Retinal pigment epithelial cell (primary cell): ENCODE data around the gene PAK1.

Source experiments
- DNase-seq: peaks from one replicate; pipeline ENCODE4 v3.0.0-alpha.2; 2010; ENCODE audit warnings: low read depth
- H3K4me3 ChIP-seq: 2 replicates; pipeline ENCODE4 v1.5.1; 2011; ENCODE audit warnings: mild to moderate bottlenecking, low read length, control low read depth, moderate library complexity
- TF ChIP-seq, protein P1 (sequence below): conservative IDR thresholded peaks from 2 replicates; pipeline ENCODE4 v1.5.1; 2011; ENCODE audit warnings: low read depth, low read length, control low read depth, inconsistent platforms

Gene PAK1

DNA sequence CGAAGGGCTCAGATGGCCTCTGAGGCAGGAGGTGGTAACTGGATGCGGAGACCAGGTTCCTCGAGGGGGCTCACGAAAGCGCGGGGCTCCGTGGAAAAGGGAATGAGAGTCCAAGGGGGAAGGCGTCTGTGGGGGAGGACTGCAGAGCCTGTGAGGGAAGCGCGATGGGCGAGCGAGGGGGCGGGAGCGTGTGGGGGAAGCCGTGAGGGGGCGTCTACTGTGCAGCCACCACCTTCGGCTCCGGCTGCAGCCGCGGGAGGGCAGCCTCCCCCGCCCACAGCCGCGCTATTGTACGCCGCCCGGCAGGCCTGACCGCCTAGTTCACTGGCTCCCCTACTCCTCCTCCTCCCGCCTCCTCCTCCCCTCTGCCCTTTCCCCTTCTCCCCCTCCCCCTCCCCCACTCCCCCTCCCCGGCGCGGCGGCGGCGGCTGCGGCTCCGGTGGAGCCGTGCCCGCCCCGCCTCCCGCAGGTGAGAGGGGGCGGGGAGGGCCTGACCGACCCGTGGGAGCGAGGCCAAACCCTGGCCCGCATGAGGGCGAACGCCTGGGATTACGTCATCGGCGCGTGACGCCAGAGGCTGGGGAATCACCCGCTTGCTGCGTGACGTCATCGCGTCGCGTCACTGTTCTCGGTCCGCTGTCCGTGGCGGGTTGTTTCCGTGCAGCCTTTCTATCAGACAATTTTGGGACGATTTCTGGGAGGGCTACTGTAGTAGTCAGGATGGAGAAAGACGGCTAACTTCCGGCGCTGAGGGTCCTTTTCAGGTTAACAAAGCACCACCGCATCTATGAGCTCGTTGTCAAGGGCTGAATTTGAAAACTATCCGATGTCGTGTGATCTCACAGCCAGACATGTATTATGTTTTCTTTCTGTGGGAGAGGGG is at the start of gene PAK1:
Gene PAK1 (minus strand): TSS at position 294 of the 883 bp plus-strand sequence. CDS start 81,574 bp downstream, outside the sequence.
- TF ChIP-seq, protein P1, sequence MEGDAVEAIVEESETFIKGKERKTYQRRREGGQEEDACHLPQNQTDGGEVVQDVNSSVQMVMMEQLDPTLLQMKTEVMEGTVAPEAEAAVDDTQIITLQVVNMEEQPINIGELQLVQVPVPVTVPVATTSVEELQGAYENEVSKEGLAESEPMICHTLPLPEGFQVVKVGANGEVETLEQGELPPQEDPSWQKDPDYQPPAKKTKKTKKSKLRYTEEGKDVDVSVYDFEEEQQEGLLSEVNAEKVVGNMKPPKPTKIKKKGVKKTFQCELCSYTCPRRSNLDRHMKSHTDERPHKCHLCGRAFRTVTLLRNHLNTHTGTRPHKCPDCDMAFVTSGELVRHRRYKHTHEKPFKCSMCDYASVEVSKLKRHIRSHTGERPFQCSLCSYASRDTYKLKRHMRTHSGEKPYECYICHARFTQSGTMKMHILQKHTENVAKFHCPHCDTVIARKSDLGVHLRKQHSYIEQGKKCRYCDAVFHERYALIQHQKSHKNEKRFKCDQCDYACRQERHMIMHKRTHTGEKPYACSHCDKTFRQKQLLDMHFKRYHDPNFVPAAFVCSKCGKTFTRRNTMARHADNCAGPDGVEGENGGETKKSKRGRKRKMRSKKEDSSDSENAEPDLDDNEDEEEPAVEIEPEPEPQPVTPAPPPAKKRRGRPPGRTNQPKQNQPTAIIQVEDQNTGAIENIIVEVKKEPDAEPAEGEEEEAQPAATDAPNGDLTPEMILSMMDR, result peak; percentile 27
- peak; percentile 68 for DNase-seq
- peak within 1 kb of the TSS; percentile 69 for H3K4me3 ChIP-seq

GRCh38 chr11:77522215-77522614 is 48.3 kb upstream of the PAK1 start:
- DNase-seq, result no peak
- H3K4me3 ChIP-seq, result no peak overlapping the region
- TF ChIP-seq, protein P1, result no peak

DNA sequence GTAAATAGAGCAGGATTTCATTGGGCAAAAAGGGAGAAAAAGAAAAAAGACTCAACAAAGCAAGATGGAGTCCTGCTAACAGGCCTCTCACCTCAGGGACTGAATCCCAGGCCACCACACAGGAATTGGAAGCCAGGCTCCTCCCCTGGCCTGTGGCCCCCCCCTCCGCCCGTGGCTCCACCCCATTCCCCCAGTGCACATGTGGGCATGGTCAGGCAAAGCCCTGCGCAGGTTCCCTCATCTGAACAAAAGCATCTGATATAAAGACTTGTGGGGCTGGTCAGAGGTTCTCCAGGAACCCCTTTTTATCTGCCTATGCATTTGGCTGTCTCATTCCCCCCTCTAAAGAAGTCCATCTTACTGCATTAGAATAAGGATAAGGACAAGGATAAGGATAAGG is 46.0 kb upstream of the PAK1 start:
- no peak for DNase-seq
- TF ChIP-seq, protein P1, result no peak
- no peak overlapping the region for H3K4me3 ChIP-seq

- TF ChIP-seq, protein P1, result no peak
- no peak overlapping the region for H3K4me3 ChIP-seq
- DNase-seq, result no peak
Measured at GRCh38 chr11:77518471-77518870, 44.6 kb upstream of the PAK1 start.

DNA sequence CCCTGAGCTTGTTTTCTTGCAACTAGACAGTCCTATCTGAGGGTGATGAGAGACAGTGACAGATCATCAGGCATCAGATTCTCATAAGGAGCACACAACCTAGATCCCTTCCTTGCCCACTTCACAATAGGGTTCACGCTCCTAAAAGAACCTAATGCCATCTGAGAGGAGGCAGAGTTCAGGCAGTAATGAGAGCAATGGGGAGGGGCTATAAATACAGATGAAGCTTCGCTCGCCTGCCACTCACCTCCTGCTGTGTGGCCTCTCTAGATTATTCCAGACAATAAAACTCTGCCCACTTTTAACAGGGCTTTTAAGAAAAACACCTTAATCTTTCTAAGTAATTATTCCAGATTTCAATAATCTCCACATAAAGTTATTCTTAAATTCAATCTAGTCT is 43.9 kb upstream of the PAK1 start:
- no peak for DNase-seq
- TF ChIP-seq, protein P1, result no peak
- H3K4me3 ChIP-seq, result no peak overlapping the region

GRCh38 chr11:77517226-77517625 is 43.3 kb upstream of the PAK1 start:
- DNase-seq, result no peak
- H3K4me3 ChIP-seq, result no peak overlapping the region
- TF ChIP-seq, protein P1, result no peak

GRCh38 chr11:77515483-77515882 is 41.6 kb upstream of the PAK1 start:
- H3K4me3 ChIP-seq, result no peak overlapping the region
- TF ChIP-seq, protein P1, result no peak
- DNase-seq, result no peak
